GM23248 (cell line): ENCODE data around the gene AMBRA1.

Experiments used
- EZH2 ChIP-seq: fragments of 200-600 bp; sonication (generic); IDR thresholded peaks from 2 replicates; pipeline ENCODE4 v1.6.1; 2018; ENCODE audit warnings: antibody characterized with exemption, mild to moderate bottlenecking; ENCODE audit not compliant: insufficient read depth, poor library complexity, severe bottlenecking
- EZH2phosphoT487 ChIP-seq: fragments of 200-600 bp; sonication (generic); IDR thresholded peaks from 2 replicates; pipeline ENCODE4 v1.6.1; 2018; ENCODE audit warnings: antibody characterized with exemption, moderate library complexity, mild to moderate bottlenecking, low read depth; ENCODE audit not compliant: insufficient read depth

GRCh38 chr11:46489656-46490560 lies 103.9 kb downstream of the AMBRA1 start:
- TF ChIP-seq EZH2phosphoT487 (no peak), EZH2 (no peak)
